H1 (cell line): Measurements from ENCODE around the gene ABITRAM. TPM values are rescaled to one million over a fixed set of nuclear protein-coding genes. Genes with fewer than 3 reads are reported as not detected.

Source experiments
- CBX5 ChIP-seq: fragments of 300-800, 300-1000 bp; sonication (generic); IDR thresholded peaks from 2 replicates; pipeline ENCODE4 v1.7.1; 2016; ENCODE audit warnings: antibody characterized with exemption, low read length, low read depth
- CHD1 ChIP-seq: IDR thresholded peaks from 2 replicates; pipeline ENCODE4 v1.6.1; 2012; ENCODE audit warnings: low read depth, low read length, improper control_type of control experiment
- KDM1A ChIP-seq: fragments of 200-600, 300-600 bp; sonication (generic); IDR thresholded peaks from 2 replicates; pipeline ENCODE4 v1.7.1; 2016; ENCODE audit warnings: mild to moderate bottlenecking, low read length, borderline replicate concordance
- TAF1 ChIP-seq: IDR thresholded peaks from 2 replicates; pipeline ENCODE4 v1.6.1; 2011; ENCODE audit warnings: mild to moderate bottlenecking, low read depth, low read length
- polyA plus RNA-seq, 7 experiments: library from polyadenylated mRNA; depleted of rRNA in 3 of 7; stranded (reverse) in 5 of 7; unstranded in 2 of 7; fragments of >200 nt in 5 of 7; fragments of 200-250 nt in 2 of 7; gene quantifications; 1 replicate in 5 of 7; 2 replicates in 1 of 7; 4 replicates in 1 of 7; pipeline versions ENCODE4 v1.2.1 to v1.2.3, GENCODE V29; 2011 to 2013; ENCODE audit warnings: missing spikeins in 2 of 7, mixed read lengths in 2 of 7
- total RNA-seq: library from RNA; stranded (reverse); fragmentation: NEBNext Ultra II Directional; extraction: Animal tissue kit (Norgen Biotek cat#: 25700); gene quantifications from 2 replicates; pipeline ENCODE4 v1.2.1, GENCODE V29; 2021
- TF ChIP-seq, protein P1 (sequence below): fragments of 300-600 bp; sonication (generic); IDR thresholded peaks from 2 replicates; pipeline ENCODE4 v1.7.1; 2012; ENCODE audit warnings: low read length, moderate library complexity, mild to moderate bottlenecking, inconsistent platforms; ENCODE audit not compliant: insufficient replicate concordance
- TF ChIP-seq, protein P2 (sequence below): IDR thresholded peaks from 2 replicates; pipeline ENCODE4 v1.6.1; 2012; ENCODE audit warnings: low read length, inconsistent platforms

Gene ABITRAM
- total and polyA plus RNA-seq, 2 of the 8 experiments (the other 6 are each of a cell fraction or from before 2014, with no cell fraction given), result 8.4 to 9.0 TPM

DNA sequence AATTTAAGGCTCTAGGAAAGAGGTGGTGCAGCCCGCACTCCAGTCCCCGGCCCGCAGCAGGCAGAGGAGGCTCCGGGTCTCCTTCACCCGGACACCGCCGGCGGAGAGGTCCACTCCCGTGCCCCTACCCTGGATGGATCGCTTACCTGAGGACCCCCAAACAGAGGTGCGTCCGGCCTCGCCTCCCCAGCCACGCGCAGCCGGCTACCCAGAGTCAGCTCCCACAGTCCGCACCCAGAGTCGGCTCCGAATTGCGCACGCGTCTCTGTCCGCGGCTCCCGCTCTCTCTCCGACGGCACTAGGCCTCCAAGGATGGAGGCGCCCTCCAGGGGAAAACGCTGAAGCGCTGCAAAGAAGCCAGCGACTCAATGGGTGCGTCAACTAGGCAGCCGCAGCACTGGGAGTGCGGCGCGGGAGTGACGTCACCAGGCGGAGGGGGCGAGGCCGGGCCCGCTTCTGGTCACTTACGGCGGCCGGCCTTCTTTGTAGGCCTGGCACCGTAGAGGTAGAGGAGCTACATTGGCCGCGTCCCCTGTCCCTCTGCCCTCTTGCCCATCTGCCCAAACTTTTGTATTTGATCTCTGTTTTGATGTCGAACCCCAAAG is 380 bp upstream of the ABITRAM start, which contains the start of gene ELP1 (continued):
- TF ChIP-seq, protein P1, sequence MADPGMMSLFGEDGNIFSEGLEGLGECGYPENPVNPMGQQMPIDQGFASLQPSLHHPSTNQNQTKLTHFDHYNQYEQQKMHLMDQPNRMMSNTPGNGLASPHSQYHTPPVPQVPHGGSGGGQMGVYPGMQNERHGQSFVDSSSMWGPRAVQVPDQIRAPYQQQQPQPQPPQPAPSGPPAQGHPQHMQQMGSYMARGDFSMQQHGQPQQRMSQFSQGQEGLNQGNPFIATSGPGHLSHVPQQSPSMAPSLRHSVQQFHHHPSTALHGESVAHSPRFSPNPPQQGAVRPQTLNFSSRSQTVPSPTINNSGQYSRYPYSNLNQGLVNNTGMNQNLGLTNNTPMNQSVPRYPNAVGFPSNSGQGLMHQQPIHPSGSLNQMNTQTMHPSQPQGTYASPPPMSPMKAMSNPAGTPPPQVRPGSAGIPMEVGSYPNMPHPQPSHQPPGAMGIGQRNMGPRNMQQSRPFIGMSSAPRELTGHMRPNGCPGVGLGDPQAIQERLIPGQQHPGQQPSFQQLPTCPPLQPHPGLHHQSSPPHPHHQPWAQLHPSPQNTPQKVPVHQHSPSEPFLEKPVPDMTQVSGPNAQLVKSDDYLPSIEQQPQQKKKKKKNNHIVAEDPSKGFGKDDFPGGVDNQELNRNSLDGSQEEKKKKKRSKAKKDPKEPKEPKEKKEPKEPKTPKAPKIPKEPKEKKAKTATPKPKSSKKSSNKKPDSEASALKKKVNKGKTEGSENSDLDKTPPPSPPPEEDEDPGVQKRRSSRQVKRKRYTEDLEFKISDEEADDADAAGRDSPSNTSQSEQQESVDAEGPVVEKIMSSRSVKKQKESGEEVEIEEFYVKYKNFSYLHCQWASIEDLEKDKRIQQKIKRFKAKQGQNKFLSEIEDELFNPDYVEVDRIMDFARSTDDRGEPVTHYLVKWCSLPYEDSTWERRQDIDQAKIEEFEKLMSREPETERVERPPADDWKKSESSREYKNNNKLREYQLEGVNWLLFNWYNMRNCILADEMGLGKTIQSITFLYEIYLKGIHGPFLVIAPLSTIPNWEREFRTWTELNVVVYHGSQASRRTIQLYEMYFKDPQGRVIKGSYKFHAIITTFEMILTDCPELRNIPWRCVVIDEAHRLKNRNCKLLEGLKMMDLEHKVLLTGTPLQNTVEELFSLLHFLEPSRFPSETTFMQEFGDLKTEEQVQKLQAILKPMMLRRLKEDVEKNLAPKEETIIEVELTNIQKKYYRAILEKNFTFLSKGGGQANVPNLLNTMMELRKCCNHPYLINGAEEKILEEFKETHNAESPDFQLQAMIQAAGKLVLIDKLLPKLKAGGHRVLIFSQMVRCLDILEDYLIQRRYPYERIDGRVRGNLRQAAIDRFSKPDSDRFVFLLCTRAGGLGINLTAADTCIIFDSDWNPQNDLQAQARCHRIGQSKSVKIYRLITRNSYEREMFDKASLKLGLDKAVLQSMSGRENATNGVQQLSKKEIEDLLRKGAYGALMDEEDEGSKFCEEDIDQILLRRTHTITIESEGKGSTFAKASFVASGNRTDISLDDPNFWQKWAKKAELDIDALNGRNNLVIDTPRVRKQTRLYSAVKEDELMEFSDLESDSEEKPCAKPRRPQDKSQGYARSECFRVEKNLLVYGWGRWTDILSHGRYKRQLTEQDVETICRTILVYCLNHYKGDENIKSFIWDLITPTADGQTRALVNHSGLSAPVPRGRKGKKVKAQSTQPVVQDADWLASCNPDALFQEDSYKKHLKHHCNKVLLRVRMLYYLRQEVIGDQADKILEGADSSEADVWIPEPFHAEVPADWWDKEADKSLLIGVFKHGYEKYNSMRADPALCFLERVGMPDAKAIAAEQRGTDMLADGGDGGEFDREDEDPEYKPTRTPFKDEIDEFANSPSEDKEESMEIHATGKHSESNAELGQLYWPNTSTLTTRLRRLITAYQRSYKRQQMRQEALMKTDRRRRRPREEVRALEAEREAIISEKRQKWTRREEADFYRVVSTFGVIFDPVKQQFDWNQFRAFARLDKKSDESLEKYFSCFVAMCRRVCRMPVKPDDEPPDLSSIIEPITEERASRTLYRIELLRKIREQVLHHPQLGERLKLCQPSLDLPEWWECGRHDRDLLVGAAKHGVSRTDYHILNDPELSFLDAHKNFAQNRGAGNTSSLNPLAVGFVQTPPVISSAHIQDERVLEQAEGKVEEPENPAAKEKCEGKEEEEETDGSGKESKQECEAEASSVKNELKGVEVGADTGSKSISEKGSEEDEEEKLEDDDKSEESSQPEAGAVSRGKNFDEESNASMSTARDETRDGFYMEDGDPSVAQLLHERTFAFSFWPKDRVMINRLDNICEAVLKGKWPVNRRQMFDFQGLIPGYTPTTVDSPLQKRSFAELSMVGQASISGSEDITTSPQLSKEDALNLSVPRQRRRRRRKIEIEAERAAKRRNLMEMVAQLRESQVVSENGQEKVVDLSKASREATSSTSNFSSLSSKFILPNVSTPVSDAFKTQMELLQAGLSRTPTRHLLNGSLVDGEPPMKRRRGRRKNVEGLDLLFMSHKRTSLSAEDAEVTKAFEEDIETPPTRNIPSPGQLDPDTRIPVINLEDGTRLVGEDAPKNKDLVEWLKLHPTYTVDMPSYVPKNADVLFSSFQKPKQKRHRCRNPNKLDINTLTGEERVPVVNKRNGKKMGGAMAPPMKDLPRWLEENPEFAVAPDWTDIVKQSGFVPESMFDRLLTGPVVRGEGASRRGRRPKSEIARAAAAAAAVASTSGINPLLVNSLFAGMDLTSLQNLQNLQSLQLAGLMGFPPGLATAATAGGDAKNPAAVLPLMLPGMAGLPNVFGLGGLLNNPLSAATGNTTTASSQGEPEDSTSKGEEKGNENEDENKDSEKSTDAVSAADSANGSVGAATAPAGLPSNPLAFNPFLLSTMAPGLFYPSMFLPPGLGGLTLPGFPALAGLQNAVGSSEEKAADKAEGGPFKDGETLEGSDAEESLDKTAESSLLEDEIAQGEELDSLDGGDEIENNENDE, result no peak
- no peak for TF ChIP-seq KDM1A
- peak; percentile 86 for TF ChIP-seq TAF1
- TF ChIP-seq CBX5, result no peak
- TF ChIP-seq CHD1, result no peak
- TF ChIP-seq, protein P2, sequence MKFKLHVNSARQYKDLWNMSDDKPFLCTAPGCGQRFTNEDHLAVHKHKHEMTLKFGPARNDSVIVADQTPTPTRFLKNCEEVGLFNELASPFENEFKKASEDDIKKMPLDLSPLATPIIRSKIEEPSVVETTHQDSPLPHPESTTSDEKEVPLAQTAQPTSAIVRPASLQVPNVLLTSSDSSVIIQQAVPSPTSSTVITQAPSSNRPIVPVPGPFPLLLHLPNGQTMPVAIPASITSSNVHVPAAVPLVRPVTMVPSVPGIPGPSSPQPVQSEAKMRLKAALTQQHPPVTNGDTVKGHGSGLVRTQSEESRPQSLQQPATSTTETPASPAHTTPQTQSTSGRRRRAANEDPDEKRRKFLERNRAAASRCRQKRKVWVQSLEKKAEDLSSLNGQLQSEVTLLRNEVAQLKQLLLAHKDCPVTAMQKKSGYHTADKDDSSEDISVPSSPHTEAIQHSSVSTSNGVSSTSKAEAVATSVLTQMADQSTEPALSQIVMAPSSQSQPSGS, result no peak
